GM12874 (cell line): Measurements from ENCODE around the gene STH.

Experiments used
- CTCF ChIP-seq: IDR thresholded peaks from 2 replicates; pipeline ENCODE4 v1.5.1; 2011; ENCODE audit warnings: low read depth, mild to moderate bottlenecking, control low read depth, low read length, moderate library complexity; ENCODE audit not compliant: insufficient read depth

The STH gene

GRCh38 chr17:46020023-46020761 is 21.1 kb downstream of the STH start:
- TF ChIP-seq CTCF: no peak

DNA sequence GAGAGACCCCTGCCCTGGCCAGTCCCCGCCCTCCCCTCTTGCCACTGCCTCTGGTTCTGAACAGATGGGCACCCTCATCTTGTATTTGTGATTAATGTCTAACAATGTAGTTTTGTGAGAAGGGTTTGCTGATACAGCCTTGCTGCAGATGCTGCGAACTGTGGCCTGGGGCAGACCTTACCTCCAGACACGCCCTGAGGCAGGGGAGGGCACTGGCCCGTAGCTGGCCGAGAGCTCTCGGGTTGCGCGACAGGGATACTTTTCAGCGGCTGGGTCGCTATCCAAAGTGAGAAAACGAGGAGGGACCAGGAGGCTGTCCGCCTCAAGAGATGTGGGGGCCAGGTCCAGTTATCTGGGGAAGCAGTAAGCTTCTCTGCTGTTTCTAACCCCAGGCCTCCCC is 21.9 kb downstream of the STH start:
- no peak for TF ChIP-seq CTCF

DNA sequence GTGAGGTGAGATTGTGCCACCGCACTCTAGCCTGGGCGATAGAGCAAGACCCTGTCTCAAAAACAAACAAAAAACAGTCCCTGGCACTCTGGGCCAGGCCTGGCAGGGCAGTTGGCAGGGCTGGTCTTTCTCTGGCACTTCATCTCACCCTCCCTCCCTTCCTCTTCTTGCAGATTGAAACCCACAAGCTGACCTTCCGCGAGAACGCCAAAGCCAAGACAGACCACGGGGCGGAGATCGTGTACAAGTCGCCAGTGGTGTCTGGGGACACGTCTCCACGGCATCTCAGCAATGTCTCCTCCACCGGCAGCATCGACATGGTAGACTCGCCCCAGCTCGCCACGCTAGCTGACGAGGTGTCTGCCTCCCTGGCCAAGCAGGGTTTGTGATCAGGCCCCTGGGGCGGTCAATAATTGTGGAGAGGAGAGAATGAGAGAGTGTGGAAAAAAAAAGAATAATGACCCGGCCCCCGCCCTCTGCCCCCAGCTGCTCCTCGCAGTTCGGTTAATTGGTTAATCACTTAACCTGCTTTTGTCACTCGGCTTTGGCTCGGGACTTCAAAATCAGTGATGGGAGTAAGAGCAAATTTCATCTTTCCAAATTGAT is 24.8 kb downstream of the STH start:
- TF ChIP-seq CTCF: no peak

- no peak for TF ChIP-seq CTCF
These were observed 25.5 kb downstream of the STH start for GRCh38 chr17:46024590-46024989.

DNA sequence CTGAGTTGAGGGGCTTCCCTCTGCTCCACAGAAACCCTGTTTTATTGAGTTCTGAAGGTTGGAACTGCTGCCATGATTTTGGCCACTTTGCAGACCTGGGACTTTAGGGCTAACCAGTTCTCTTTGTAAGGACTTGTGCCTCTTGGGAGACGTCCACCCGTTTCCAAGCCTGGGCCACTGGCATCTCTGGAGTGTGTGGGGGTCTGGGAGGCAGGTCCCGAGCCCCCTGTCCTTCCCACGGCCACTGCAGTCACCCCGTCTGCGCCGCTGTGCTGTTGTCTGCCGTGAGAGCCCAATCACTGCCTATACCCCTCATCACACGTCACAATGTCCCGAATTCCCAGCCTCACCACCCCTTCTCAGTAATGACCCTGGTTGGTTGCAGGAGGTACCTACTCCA is 26.0 kb downstream of the STH start:
- no peak for TF ChIP-seq CTCF

DNA sequence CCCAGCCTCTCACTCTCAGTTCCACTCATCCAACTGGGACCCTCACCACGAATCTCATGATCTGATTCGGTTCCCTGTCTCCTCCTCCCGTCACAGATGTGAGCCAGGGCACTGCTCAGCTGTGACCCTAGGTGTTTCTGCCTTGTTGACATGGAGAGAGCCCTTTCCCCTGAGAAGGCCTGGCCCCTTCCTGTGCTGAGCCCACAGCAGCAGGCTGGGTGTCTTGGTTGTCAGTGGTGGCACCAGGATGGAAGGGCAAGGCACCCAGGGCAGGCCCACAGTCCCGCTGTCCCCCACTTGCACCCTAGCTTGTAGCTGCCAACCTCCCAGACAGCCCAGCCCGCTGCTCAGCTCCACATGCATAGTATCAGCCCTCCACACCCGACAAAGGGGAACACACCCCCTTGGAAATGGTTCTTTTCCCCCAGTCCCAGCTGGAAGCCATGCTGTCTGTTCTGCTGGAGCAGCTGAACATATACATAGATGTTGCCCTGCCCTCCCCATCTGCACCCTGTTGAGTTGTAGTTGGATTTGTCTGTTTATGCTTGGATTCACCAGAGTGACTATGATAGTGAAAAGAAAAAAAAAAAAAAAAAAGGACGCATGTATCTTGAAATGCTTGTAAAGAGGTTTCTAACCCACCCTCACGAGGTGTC is 26.6 kb downstream of the STH start:
- no peak for TF ChIP-seq CTCF

DNA sequence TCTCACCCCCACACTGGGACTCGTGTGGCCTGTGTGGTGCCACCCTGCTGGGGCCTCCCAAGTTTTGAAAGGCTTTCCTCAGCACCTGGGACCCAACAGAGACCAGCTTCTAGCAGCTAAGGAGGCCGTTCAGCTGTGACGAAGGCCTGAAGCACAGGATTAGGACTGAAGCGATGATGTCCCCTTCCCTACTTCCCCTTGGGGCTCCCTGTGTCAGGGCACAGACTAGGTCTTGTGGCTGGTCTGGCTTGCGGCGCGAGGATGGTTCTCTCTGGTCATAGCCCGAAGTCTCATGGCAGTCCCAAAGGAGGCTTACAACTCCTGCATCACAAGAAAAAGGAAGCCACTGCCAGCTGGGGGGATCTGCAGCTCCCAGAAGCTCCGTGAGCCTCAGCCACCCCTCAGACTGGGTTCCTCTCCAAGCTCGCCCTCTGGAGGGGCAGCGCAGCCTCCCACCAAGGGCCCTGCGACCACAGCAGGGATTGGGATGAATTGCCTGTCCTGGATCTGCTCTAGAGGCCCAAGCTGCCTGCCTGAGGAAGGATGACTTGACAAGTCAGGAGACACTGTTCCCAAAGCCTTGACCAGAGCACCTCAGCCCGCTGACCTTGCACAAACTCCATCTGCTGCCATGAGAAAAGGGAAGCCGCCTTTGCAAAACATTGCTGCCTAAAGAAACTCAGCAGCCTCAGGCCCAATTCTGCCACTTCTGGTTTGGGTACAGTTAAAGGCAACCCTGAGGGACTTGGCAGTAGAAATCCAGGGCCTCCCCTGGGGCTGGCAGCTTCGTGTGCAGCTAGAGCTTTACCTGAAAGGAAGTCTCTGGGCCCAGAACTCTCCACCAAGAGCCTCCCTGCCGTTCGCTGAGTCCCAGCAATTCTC is 27.4 kb downstream of the STH start:
- TF ChIP-seq CTCF: no peak
